Anterior cingulate cortex (tissue), 58 donors: ENCODE data around the gene DPH3.
"Not testable (repeated sequence)": the region's sequence is repeated elsewhere in the genome, so short reads cannot be mapped to it uniquely, and the experiment has no call there.

Source experiments
- DNase-seq, 58 donors: peaks; one replicate each; lab custom pipeline; 2025; lab: John Stamatoyannopoulos, UW

Gene DPH3

GRCh38 chr3:16264708-16265454, at the start of gene DPH3, which contains the start of gene OXNAD1:
Gene DPH3, minus strand, starts transcription at chr3:16264943. Its CDS starts 67 bp downstream, at chr3:16264876.
Gene OXNAD1, plus strand, starts transcription at chr3:16265212. Its CDS starts 5,741 bp downstream, at chr3:16270953.
- peak; percentile 87 to 99 (median 98) for DNase-seq

GRCh38 chr3:16313886-16314645, 49.3 kb upstream of the DPH3 start:
- DNase-seq = no peak

- DNase-seq = no peak
Observed at GRCh38 chr3:16311960-16312451, 47.3 kb upstream of the DPH3 start.

GRCh38 chr3:16310486-16310885, 45.7 kb upstream of the DPH3 start:
- not testable (repeated sequence) for DNase-seq

- no peak for DNase-seq
Observed at GRCh38 chr3:16309558-16309957, 44.8 kb upstream of the DPH3 start.

GRCh38 chr3:16308727-16309126, 44.0 kb upstream of the DPH3 start:
- no peak for DNase-seq

- DNase-seq = no peak
Observed at GRCh38 chr3:16307832-16308531, 43.2 kb upstream of the DPH3 start.

- DNase-seq = no peak
Observed at GRCh38 chr3:16305111-16305541, 40.4 kb upstream of the DPH3 start.

GRCh38 chr3:16304061-16305010, 39.6 kb upstream of the DPH3 start:
- peak in 14 of 58 donors; percentile 21 to 65 (median 40) for DNase-seq

GRCh38 chr3:16303037-16303575, 38.4 kb upstream of the DPH3 start:
- DNase-seq = no peak

GRCh38 chr3:16302082-16302631, 37.4 kb upstream of the DPH3 start:
- peak in 3 of 58 donors; percentile 25 to 43 (median 40) for DNase-seq

- DNase-seq = no peak
Observed at GRCh38 chr3:16301507-16301906, 36.8 kb upstream of the DPH3 start.

GRCh38 chr3:16300881-16301359, 36.2 kb upstream of the DPH3 start:
- DNase-seq = no peak

- no peak for DNase-seq
Observed at GRCh38 chr3:16300307-16300706, 35.6 kb upstream of the DPH3 start.

GRCh38 chr3:16299746-16300145, 35.0 kb upstream of the DPH3 start:
- DNase-seq = peak in 1 of 58 donors; percentile 45

GRCh38 chr3:16298891-16299290, 34.1 kb upstream of the DPH3 start:
- no peak for DNase-seq

GRCh38 chr3:16297997-16298885, 33.5 kb upstream of the DPH3 start:
- DNase-seq = no peak
